Stimulated activated naive CD8-positive, alpha-beta T cell treated with anti-CD3 and anti-CD28 coated beads, Interleukin-15, amount 100 ng/mL, for 72 hours (primary cell): ENCODE measurements around the gene SLC6A17.

Source experiments
- ATAC-seq: fragments of 150-1000 bp; cut with Tn5 transposase; 2 replicates; pipeline ENCODE4 v1.10.0; 2021; ENCODE audit warnings: mild to moderate bottlenecking, moderate library complexity
- DNase-seq, 2 donors: peaks; one replicate each; pipeline ENCODE4 v3.0.0; 2021 to 2022
- H3K27ac Mint-ChIP-seq, 2 donors: one replicate each; pipeline ENCODE4 v1.8.0; 2022; ENCODE audit warnings: mild to moderate bottlenecking in 2 of 2, mixed read lengths in 2 of 2, moderate library complexity in 2 of 2
- H3K27me3 Mint-ChIP-seq: one replicate; pipeline ENCODE4 v1.8.0; 2022; ENCODE audit warnings: mixed read lengths
- H3K4me1 Mint-ChIP-seq: one replicate; pipeline ENCODE4 v1.8.0; 2022; ENCODE audit warnings: mild to moderate bottlenecking, mixed read lengths
- H3K4me3 Mint-ChIP-seq, 2 donors: one replicate each; pipeline ENCODE4 v1.8.0; 2022; ENCODE audit warnings: mild to moderate bottlenecking in 2 of 2, mixed read lengths in 2 of 2, moderate library complexity in 1 of 2
- H3K9me3 Mint-ChIP-seq, 2 donors: one replicate each; pipeline ENCODE4 v1.8.0; 2022; ENCODE audit warnings: mixed read lengths in 2 of 2

Gene SLC6A17

DNA sequence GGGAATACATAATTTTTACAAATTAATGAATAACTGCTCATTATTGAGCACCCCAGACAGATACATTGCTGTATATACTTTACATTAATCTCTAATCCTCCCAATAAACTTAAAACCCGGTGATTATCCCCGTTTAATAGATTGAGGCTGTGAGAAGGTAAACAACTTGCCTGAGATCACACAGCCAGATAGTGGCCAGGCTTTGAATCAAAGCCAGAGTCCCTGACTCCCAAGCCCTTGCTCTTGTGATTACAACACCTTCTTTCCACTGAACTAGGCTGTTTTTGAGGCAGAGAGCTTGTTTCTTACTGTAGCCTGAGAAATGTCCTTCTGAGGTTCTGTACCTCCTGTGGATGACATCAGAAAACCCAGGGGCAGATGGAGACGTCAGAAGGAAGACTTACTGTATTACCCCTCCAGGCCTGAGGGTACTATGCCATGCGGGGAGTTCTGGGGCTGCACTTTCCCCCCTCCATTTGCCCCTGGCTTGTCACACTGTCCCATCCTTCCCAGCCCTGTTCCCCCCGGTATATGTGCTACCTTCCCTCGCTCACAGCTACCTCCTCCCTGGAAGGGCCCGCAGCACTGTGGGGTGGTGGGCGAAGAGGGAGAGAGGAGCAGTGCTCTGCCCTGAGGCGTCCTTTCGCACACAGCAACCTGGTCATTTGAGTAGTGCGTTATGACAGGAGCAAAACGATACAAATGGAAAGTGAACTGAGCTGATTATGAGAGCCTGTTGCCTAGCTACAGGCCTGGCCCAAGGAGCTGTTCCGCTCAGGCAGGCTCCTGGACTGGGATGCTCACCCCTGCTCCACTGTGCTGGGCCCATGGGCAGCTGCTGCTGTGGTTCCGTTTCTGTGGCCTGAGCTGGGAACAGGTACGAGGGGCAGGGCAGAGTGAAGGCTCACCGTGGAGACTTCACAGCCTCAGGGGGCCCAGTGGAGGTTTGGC lies 64.4 kb downstream of the SLC6A17 start:
- DNase-seq (no peak), ATAC-seq (no peak)
- H3K4me1 Mint-ChIP-seq, result peaks cover 61% of the 10 kb centered on the region
- no peaks in the 10 kb centered on the region for H3K27me3 Mint-ChIP-seq
- no peaks in the 10 kb centered on the region for H3K9me3 Mint-ChIP-seq
- peak overlapping the region in 1 of 2 donors; percentile 55 for H3K4me3 Mint-ChIP-seq
- peak overlapping the region in 1 of 2 donors; percentile 57 for H3K27ac Mint-ChIP-seq

DNA sequence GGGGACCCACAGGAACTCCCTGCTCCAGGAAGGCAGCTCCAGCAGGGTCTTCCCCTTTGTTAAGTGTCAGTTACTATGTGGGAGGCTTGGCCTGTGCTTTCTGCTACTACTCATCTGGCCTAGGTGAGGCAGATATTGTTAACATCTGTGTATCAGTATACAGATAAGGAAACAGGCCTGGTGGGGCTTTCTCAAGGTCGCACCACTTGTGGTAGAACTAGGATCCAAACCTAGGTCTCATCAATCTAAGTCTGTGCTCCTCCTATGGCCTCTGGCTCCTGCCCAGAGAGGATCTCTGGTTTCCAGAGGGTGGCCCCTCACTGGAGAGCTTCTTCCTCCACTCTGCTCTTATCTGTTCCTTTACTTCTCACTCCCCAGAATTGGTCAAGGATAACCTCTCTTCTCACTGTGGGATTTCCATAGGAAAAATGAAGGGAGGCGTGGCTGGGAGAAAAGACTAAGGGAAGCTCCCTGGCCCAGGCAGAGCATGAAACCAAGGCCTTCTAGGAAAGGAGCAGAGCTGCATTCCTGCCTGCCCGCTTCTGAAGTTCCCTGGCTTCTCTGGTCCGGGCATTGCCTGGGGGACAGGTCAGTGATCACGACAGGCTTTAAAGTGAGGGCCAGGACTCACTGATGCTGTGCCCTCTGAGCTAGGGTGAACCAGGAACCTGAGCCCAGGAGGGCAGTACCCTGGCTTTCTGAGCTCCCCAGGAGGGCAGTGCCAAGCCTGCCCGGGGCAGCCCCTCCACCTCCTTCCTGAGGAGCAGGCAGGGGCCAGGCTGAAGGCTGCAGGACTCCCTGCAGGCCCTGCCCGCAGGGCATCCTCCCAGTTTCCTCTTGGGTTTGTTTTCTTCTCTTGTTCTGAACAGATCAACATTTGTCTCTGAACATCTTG lies 65.6 kb downstream of the SLC6A17 start:
- Mint-ChIP-seq H3K9me3 (no peaks in the 10 kb centered on the region), H3K27ac (peak overlapping the region in 1 of 2 donors; percentile 22), H3K27me3 (no peaks in the 10 kb centered on the region), H3K4me3 (peak overlapping the region in 1 of 2 donors; percentile 25), H3K4me1 (peaks cover 60% of the 10 kb centered on the region)
- no peak for DNase-seq
- no peak for ATAC-seq

DNA sequence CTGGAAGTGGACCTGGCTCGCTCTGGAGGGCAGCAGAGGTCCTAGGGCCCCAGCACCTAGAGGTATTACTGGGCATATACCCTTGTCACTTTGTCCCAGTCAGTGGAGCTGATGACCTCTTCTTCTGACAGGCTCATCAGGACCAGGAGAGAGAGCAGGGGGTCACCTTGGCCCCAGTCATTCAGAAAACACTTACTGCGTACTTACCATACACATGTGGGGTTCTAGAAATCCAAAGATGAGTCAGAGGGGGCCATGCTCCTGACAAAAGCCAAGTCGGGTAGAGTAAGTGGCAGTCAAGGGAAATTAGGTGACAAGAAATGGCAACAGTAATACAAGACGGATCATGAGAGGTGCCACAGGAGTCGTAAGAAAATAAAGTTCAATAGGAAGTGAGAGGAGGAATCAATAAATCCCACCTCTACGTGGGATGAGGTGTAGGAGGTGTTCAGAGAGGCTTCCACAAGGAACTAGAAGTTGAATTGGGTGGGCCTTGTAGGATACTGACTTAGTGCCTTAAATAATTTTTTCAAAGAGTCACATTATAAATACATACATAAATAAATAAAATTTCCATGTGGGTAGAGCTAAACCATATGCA lies 66.7 kb downstream of the SLC6A17 start:
- Mint-ChIP-seq H3K4me3 (peak overlapping the region in 1 of 2 donors; percentile 55), H3K27me3 (no peaks in the 10 kb centered on the region), H3K4me1 (peaks cover 53% of the 10 kb centered on the region), H3K27ac (peak overlapping the region in 1 of 2 donors; percentile 54), H3K9me3 (no peaks in the 10 kb centered on the region)
- DNase-seq (peak in 1 of 2 donors; percentile 37), ATAC-seq (peak; percentile 78)

DNA sequence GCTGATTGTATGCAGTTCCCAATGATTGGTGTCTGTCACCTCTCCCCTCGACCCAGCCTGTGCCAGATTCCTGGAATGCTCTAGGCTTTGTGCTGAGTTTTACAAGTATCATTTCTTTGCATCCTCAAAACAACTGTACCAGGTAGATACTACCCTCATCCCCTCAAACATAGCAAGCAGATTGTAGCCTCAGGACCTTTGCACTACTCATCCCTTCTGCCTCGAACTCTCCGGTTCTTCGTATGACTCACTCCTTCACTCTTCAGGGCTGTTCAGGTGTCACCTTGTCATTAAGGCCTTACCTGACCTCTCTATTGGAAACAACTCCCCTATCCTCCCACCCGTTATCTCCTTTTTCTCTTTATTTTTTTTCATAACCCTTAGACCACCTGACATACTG lies 67.8 kb downstream of the SLC6A17 start:
- Mint-ChIP-seq H3K9me3 (no peaks in the 10 kb centered on the region), H3K4me1 (peaks cover 41% of the 10 kb centered on the region), H3K27ac (peak overlapping the region in 1 of 2 donors; percentile 38), H3K27me3 (no peaks in the 10 kb centered on the region), H3K4me3 (no peak overlapping the region)
- ATAC-seq (no peak), DNase-seq (no peak)

DNA sequence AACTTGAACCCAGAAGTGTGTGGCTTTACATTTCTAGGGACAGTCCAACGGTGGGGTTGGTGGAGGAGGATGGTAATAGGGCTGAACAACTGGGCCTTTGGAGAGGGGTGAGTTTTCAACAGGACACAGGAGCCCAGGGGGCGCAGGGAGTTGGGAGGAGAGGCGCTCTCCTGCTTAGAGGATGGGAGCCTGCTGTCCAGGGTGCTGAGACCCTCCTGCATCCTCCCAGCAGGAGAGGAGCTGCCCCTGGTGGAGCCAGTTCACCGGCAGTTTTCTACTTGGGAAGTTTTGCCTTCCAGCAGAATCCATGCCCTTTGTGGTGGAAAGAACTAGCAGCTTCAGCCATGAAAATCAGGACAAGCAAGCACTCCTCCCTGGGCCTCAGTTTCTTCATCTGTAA lies 68.4 kb downstream of the SLC6A17 start:
- H3K27me3 Mint-ChIP-seq, result no peaks in the 10 kb centered on the region
- ATAC-seq (no peak), DNase-seq (no peak)
- H3K4me3 Mint-ChIP-seq, result no peak overlapping the region
- H3K9me3 Mint-ChIP-seq, result no peaks in the 10 kb centered on the region
- H3K4me1 Mint-ChIP-seq, result peaks cover 35% of the 10 kb centered on the region
- peak overlapping the region in 1 of 2 donors; percentile 38 for H3K27ac Mint-ChIP-seq

DNA sequence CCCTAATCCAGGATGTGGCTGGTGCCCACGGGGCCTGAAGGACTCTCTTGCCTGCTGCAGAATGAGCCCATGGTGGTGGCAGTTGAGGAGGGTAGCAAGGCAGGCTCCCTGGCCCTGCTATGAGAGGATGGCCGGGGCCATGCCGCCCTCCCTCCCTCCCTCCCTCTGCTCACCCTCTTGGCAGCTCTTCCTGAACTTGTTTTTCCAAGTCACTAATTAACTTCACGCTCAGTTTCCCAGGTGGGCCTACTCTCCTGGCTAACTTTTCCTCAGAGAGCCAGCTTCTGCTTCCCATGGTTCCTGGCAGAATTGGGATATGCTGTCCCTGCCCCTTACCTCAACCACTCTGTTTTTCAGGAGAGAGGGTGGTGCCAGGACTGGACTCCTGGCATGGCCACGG lies 70.0 kb downstream of the SLC6A17 start:
- no peaks in the 10 kb centered on the region for H3K27me3 Mint-ChIP-seq
- DNase-seq (no peak), ATAC-seq (no peak)
- no peaks in the 10 kb centered on the region for H3K9me3 Mint-ChIP-seq
- peaks cover 20% of the 10 kb centered on the region for H3K4me1 Mint-ChIP-seq
- no peak overlapping the region for H3K27ac Mint-ChIP-seq
- no peak overlapping the region for H3K4me3 Mint-ChIP-seq

DNA sequence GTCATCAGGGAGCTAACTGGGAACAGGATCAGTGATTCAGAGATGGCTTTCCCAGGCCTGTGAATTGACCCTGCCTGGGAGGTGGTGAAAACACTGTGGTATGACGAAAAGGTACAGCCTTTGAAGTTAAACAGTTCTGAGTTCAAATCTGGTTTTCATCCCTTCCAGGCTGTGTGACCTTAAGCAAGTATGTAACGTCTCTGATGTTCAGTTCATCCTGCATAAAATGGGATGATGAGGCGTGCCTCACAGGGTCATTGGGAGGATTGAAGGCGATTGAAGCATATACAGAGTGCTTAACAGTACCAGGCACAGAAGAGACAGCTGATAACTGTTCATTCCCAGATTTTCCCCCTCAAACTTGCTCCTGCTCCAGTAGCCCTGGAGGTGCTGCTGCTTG lies 70.8 kb downstream of the SLC6A17 start:
- peaks cover 12% of the 10 kb centered on the region for H3K4me1 Mint-ChIP-seq

DNA sequence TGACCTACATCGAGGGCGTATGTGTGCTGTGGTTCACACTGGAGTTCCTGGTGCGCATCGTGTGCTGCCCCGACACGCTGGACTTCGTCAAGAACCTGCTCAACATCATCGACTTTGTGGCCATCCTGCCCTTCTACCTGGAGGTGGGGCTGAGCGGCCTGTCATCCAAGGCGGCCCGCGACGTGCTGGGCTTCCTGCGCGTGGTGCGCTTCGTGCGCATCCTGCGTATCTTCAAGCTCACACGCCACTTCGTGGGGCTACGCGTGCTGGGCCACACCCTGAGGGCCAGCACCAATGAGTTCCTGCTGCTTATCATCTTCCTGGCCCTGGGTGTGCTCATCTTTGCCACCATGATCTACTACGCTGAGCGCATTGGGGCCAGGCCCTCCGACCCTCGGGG lies 72.8 kb downstream of the SLC6A17 start:
- Mint-ChIP-seq H3K27ac (no peak overlapping the region), H3K9me3 (no peaks in the 10 kb centered on the region), H3K4me3 (no peak overlapping the region), H3K27me3 (no peaks in the 10 kb centered on the region), H3K4me1 (no peaks in the 10 kb centered on the region)
- no peak for ATAC-seq
- no peak for DNase-seq

More for the DNA sequence above, 70.8 kb downstream of the SLC6A17 start:
- ATAC-seq (no peak), DNase-seq (no peak)
- Mint-ChIP-seq H3K9me3 (no peaks in the 10 kb centered on the region), H3K27me3 (no peaks in the 10 kb centered on the region), H3K27ac (peak overlapping the region in 1 of 2 donors; percentile 76), H3K4me3 (no peak overlapping the region)

DNA sequence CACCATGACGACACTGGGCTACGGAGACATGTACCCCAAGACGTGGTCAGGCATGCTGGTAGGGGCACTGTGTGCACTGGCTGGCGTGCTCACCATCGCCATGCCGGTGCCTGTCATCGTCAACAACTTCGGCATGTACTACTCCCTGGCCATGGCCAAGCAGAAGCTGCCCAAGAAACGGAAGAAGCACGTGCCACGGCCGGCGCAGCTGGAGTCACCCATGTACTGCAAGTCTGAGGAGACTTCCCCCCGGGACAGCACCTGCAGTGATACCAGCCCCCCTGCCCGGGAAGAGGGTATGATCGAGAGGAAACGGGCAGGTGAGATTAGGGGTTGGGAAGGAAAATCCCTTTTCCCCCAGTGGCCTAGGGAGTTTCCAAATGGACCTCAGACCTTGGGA lies 73.3 kb downstream of the SLC6A17 start:
- Mint-ChIP-seq H3K4me3 (no peak overlapping the region), H3K4me1 (no peaks in the 10 kb centered on the region), H3K27ac (no peak overlapping the region), H3K27me3 (no peaks in the 10 kb centered on the region), H3K9me3 (no peaks in the 10 kb centered on the region)
- DNase-seq, result no peak
- ATAC-seq, result no peak

DNA sequence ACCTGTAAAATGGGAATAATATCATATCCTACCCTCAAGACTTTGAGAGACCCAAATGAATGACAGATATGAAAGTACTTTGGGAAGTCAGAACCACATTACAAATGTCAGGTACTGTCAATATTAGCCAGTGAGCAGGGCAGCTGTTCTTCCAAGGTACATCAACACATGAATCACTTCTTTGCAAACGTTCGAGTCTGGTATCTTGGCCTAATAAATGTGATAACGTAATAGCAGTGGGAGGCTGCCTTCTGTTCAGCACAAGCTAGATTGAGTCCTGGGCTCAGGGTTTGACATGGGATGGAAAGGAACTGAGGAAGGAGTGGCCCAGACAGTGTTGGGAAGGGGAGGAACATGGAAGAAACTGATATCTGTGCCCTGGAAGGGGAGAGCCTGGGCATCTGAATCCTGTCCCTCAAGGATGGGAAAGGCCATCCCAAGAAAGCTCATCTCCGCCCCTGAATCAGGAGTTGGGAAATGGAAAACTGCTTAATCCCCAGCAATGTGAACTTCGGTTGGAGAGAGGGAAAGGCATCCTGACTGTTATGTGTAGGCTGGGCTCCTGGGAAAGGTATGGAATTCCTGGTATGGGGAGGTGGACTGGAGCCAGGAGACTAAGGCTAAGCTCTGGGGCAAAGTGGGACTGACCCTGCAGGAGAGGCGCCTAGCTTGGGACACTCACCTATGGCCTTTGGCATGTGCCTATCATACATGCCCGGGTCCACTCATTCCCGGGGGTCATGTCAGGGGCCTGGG lies 74.1 kb downstream of the SLC6A17 start:
- H3K27ac Mint-ChIP-seq, result no peak overlapping the region
- H3K4me1 Mint-ChIP-seq, result no peaks in the 10 kb centered on the region
- no peak for ATAC-seq
- DNase-seq, result no peak
- H3K9me3 Mint-ChIP-seq, result no peaks in the 10 kb centered on the region
- no peaks in the 10 kb centered on the region for H3K27me3 Mint-ChIP-seq
- no peak overlapping the region for H3K4me3 Mint-ChIP-seq

DNA sequence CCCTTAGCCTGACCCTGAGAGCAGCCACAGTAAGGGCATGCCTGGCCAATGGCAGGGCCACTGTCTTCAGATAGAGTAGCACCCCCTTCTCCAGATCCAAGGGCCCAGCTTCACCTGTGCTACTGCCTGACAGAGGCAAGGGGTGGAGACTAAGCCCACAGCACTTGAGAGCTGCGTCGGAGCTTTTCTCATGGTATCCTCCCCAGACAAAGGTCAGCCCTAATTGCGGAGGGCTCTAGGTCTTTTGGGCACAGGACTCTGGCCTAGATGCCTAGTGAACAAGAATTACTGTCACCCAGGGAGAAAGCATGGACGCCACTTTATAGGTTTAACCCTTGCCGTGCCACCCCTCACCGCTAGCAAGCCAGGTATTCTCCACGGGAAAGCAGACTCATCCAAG lies 74.9 kb downstream of the SLC6A17 start:
- Mint-ChIP-seq H3K9me3 (no peaks in the 10 kb centered on the region), H3K27me3 (no peaks in the 10 kb centered on the region), H3K27ac (no peak overlapping the region), H3K4me1 (no peaks in the 10 kb centered on the region), H3K4me3 (no peak overlapping the region)
- no peak for DNase-seq
- ATAC-seq, result no peak

DNA sequence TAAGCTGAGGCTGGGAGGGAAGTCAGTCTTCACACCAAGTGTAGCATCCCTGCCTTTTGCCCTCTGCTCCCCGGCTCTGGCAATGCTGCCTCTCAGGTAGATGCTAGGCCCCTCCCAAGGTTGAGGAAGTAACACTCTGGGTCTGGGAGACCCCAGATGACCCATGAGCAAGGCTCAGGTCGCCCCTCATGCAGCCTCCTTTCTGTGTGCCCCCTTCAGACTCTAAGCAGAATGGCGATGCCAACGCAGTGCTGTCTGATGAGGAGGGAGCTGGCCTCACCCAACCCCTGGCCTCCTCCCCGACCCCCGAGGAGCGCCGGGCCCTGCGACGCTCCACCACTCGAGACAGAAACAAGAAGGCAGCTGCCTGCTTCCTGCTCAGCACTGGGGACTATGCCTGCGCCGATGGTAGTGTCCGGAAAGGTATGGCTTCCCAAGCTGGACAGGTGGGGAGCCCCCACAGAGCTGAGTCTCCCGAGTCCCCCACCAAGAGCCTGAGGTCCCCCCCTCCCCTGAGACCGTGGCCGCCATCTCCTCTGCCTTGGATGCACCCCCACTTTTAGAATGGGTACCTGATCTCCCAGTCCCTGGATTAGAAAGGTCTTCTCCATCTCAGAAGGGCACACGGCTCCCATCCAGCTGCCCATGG lies 75.6 kb downstream of the SLC6A17 start:
- no peaks in the 10 kb centered on the region for H3K9me3 Mint-ChIP-seq
- H3K4me1 Mint-ChIP-seq, result no peaks in the 10 kb centered on the region
- ATAC-seq (peak; percentile 13), DNase-seq (no peak)
- H3K27me3 Mint-ChIP-seq, result no peaks in the 10 kb centered on the region
- H3K27ac Mint-ChIP-seq, result no peak overlapping the region
- H3K4me3 Mint-ChIP-seq, result no peak overlapping the region

DNA sequence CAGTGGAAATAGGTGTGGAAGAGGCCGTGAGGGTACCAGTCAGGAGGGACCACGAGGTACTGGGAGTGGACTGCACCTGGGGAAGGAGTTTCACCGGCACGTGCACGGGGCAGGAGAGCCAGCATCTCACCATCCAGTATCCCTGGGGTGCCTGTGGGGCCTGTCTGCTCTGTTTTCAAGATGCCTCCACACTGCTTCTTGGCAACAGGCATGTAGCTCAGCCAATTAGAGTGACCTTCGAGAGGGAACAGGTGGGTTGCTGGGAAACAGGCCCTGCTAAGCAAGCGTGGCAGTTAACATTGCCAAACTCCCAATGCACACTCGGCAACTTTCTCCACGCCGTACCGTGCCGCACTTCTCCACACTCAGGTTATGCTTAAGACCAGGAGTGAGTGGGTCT lies 77.5 kb downstream of the SLC6A17 start:
- no peak for DNase-seq
- H3K4me3 Mint-ChIP-seq, result no peak overlapping the region
- no peak overlapping the region for H3K27ac Mint-ChIP-seq
- no peak for ATAC-seq
- no peaks in the 10 kb centered on the region for H3K27me3 Mint-ChIP-seq
- H3K4me1 Mint-ChIP-seq, result no peaks in the 10 kb centered on the region
- H3K9me3 Mint-ChIP-seq, result no peaks in the 10 kb centered on the region

DNA sequence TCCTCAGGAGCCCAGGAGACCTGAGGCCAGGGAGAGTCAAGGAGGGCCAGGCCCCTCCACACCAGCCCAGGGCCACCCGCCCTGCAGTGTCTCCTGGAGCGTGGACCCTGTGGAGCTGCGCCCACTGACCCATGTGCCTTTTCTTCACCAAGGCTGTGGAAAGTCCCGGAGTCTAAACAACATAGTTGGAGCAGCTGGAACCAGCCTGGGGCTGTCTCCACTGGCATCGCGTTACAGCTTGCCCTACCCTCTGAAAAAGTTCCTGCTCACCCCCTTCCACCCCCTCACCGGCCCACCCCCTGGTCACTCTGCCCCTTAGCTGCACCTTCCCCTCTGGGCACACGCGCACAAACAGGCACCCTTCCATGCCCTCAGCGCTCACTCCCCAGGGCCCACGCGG lies 78.1 kb downstream of the SLC6A17 start:
- Mint-ChIP-seq H3K4me3 (no peak overlapping the region), H3K27ac (no peak overlapping the region), H3K27me3 (no peaks in the 10 kb centered on the region), H3K4me1 (peaks cover 1% of the 10 kb centered on the region), H3K9me3 (no peaks in the 10 kb centered on the region)
- no peak for ATAC-seq
- DNase-seq, result no peak
